Spinal cord (tissue), 10 donors: Measurements from ENCODE around the gene SNED1. TPM values are rescaled to one million over a fixed set of nuclear protein-coding genes. Genes with fewer than 3 reads are reported as not detected.
"Not testable (repeated sequence)": the region's sequence is repeated elsewhere in the genome, so short reads cannot be mapped to it uniquely, and the experiment has no call there.

Experiments
- DNase-seq, 6 donors: peaks; one replicate each; pipeline versions ENCODE4 v3.0.0 to v3.0.0-alpha.2; 2013 to 2015; ENCODE audit warnings: low spot score in 6 of 6, low read depth in 4 of 6
- H3K27ac ChIP-seq: one replicate; pipeline ENCODE4 v1.5.1; 2013; ENCODE audit warnings: low read depth, low read length, control low read depth
- H3K27me3 ChIP-seq: one replicate; pipeline ENCODE4 v1.6.1; 2013; ENCODE audit warnings: low read length; ENCODE audit not compliant: control insufficient read depth, insufficient read depth
- H3K36me3 ChIP-seq: one replicate; pipeline ENCODE4 v1.6.1; 2013; ENCODE audit warnings: low read length; ENCODE audit not compliant: control insufficient read depth, insufficient read depth
- H3K4me1 ChIP-seq: one replicate; pipeline ENCODE4 v1.6.1; 2013; ENCODE audit warnings: low read length; ENCODE audit not compliant: control insufficient read depth, insufficient read depth
- H3K4me3 ChIP-seq: one replicate; pipeline ENCODE4 v1.5.1; 2013; ENCODE audit warnings: low read depth, low read length, control low read depth
- H3K9me3 ChIP-seq: one replicate; pipeline ENCODE4 v1.6.1; 2013; ENCODE audit warnings: low read length; ENCODE audit not compliant: control insufficient read depth, insufficient read depth
- WGBS: methylation state at CpG from one replicate; pipeline ENCODE4 v1.1.5; 2013; ENCODE audit warnings: missing lambda C conversion rate; ENCODE audit not compliant: insufficient coverage; 5-methylcytosine and 5-hydroxymethylcytosine counted together
- polyA plus RNA-seq, 2 donors: library from polyadenylated mRNA; unstranded; fragments of 120-200 nt; gene quantifications; one replicate each; pipeline ENCODE4 v1.2.1, GENCODE V29; 2013; ENCODE audit not compliant: insufficient read length in 2 of 2
- total RNA-seq, 2 donors: library from RNA; depleted of rRNA in 1 of 2; stranded (reverse); fragments of 120-200 nt in 1 of 2; fragments of >200 nt in 1 of 2; gene quantifications; one replicate each; pipeline versions ENCODE4 v1.2.3 to v1.2.4, GENCODE V29; 2013 to 2014
- donor health status: healthy.

The SNED1 gene
- total and polyA plus RNA-seq, 4 donors: 6.0 to 93.7 (median 26.7) TPM

DNA sequence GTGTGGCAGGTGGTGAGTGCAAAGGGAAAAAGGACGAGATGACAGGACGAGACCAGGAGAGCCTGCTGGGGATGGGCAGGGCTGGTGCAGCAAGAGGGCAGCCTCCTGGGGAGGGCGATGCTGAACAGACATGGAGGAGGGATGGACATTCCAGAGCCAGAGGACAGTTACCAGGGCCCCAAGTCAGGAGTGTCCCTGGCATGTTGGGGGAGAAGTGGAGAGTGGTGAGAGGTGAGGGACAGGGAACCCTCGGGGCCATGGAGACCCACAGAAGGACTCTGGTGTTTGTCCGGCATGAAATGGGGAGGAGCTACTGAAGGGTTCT, 84.6 kb downstream of the SNED1 start:
- 78% methylated on average over 5 of the region's 5 CpGs for WGBS
- Histone ChIP-seq H3K4me3 (no peak overlapping the region), H3K9me3 (peaks cover 1% of the 10 kb centered on the region), H3K27me3 (no peaks in the 10 kb centered on the region), H3K36me3 (peaks cover 28% of the 10 kb centered on the region), H3K27ac (no peak overlapping the region), H3K4me1 (no peaks in the 10 kb centered on the region)
- no peak for DNase-seq

- no peaks in the 10 kb centered on the region for H3K4me1 ChIP-seq
- H3K27me3 ChIP-seq: no peaks in the 10 kb centered on the region
- H3K36me3 ChIP-seq: peaks cover 45% of the 10 kb centered on the region
- no peak overlapping the region for H3K27ac ChIP-seq
- DNase-seq: no peak
- H3K9me3 ChIP-seq: peaks cover 1% of the 10 kb centered on the region
- H3K4me3 ChIP-seq: no peak overlapping the region
- WGBS: 100% methylated on average over 2 of the region's 4 CpGs
Observed at GRCh38 chr2:241084856-241085444, 86.5 kb downstream of the SNED1 start.

DNA sequence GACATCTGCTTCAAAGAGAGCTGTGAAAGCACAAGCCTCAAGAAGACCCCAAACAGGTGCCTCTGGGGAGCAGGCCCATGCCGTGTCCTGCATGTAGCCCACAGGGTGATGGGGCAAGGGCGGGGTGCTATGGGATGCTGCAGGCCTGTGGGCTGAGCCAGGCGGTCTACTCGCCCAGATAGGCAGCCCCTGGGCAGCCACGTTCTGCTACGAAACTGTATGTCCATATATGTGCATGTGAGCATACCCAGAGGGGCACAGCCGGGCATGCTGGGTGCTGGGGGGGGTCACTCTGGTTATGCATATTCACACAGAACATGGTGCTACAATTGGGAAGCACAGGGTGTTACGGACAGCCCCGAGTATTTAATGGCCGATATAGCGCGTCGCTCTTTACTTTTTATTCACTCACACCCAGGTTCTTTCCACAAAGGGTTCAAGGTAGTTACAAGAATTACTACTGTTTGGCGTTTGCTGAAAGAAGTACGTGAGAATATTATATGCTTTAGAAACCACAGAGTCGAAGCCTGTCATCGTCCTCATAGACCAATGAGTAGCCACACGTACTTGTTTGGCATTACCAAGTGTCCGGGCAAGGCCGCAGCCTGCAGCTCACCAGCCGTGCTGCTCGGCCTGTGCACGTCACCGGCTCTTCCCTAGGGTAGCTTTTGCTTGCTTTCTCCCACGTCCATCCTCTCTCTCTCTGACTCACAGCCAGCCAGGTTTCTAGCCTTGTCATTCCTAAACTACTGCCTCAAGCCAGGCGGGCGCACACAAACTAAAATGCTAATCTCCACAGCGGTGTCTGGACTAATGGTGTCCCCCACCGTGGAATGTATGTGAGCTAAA, 89.2 kb downstream of the SNED1 start:
- peak in 1 of 6 donors; percentile 22 for DNase-seq
- no peaks in the 10 kb centered on the region for H3K4me1 ChIP-seq
- no peak overlapping the region for H3K4me3 ChIP-seq
- H3K36me3 ChIP-seq: peaks cover 52% of the 10 kb centered on the region
- peaks cover 1% of the 10 kb centered on the region for H3K9me3 ChIP-seq
- WGBS: 93% methylated on average over 17 of the region's 29 CpGs
- H3K27me3 ChIP-seq: no peaks in the 10 kb centered on the region
- H3K27ac ChIP-seq: no peak overlapping the region

DNA sequence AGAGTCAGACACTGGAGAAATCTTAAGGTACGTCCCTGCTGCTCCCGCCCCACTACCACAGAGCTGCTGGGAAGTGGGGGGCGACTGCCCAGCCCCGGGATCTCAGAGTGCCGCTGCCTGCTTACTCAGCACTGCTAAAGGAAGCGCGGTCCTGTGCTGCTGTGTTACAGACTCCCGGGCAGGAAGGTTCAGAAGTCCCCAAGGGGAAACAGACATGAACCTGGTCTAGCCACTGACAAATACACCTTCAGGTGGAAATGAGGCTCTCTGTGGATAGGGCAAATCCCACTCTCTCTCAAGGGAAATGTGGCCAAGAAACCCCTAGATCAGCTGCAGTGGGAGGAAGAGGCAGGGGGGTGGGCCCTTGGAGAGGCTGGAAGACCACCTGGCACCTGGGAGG, 90.0 kb downstream of the SNED1 start:
- H3K27me3 ChIP-seq: no peaks in the 10 kb centered on the region
- H3K4me3 ChIP-seq: no peak overlapping the region
- H3K27ac ChIP-seq: no peak overlapping the region
- H3K36me3 ChIP-seq: peaks cover 58% of the 10 kb centered on the region
- DNase-seq: no peak
- H3K4me1 ChIP-seq: no peaks in the 10 kb centered on the region
- WGBS: 84% methylated on average over 8 of the region's 8 CpGs
- H3K9me3 ChIP-seq: peaks cover 1% of the 10 kb centered on the region

DNA sequence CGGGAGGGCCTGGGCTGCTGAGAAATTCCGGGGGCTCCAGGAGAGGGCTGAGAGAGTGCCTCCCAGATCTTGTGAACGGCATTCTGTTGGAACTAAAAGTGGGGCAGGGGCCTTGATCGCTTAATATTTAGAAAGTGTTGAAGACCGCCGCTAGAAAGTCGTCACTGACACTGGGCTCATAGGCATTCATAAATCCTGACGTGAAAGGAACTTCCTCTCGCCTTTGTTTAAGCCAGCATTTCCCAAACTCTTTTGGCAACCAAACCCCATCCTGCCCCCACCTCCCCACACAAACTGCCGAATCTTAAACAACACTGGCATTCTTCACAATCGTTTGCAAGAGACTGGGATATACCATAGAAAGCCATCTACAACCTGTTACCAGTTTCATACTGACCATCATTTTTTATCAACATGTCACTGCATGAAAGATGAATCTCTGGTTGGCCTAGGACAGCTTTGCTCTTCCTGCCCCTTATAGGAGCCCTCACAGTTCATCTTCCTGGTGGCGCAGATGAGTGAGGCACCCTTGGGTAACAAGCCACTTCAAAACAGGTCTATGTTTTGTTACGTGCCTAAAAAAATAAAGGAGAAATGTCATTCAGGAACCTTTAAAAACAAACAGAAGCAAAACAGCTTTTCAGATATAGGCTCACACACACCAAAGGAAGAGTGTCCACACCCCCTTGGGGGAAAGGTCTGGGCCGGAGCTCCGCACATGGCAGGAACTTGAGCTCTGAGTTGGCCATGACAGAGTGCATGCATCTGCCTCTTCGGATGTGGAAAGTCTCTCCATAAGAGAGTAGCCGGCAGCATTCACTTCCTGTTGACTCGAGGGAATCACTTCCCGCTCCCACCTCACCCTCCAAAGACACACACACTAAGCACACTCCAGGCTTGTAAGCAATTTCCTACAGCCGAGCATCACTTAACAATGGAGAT, 90.6 kb downstream of the SNED1 start:
- WGBS: 74% methylated on average over 15 of the region's 20 CpGs
- DNase-seq: no peak
- Histone ChIP-seq H3K27ac (no peak overlapping the region), H3K4me1 (no peaks in the 10 kb centered on the region), H3K4me3 (no peak overlapping the region), H3K9me3 (peaks cover 1% of the 10 kb centered on the region), H3K36me3 (peaks cover 61% of the 10 kb centered on the region), H3K27me3 (no peaks in the 10 kb centered on the region)

DNA sequence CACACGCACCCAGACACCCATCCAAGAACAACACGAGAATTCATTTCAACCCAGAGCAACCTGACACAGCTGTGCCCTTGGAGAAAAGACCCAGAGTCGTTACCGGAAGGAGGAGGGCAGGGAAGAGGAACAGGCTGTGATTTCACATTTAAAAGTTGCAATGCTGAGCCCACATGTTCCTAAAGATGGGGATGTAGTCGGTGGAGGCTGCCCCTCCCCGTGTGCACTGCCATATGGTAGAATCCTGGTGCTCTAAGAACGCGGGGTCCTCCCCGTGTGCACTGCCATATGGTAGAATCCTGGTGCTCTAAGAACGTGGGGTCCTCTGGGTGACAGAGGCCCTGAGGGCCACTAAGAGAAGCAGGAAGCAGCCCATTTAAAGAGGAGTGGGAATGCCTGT, 92.8 kb downstream of the SNED1 start:
- Histone ChIP-seq H3K27ac (no peak overlapping the region), H3K36me3 (peaks cover 76% of the 10 kb centered on the region), H3K9me3 (no peaks in the 10 kb centered on the region), H3K4me3 (no peak overlapping the region), H3K27me3 (no peaks in the 10 kb centered on the region), H3K4me1 (no peaks in the 10 kb centered on the region)
- DNase-seq: no peak
- 72% methylated on average over 8 of the region's 10 CpGs for whole genome bisulfite sequencing

GRCh38 chr2:241091734-241092445, 93.5 kb downstream of the SNED1 start:
- DNase-seq: no peak
- peaks cover 76% of the 10 kb centered on the region for H3K36me3 ChIP-seq
- WGBS: 92% methylated on average over 20 of the region's 22 CpGs
- H3K4me3 ChIP-seq: no peak overlapping the region
- H3K27ac ChIP-seq: no peak overlapping the region
- H3K27me3 ChIP-seq: no peaks in the 10 kb centered on the region
- no peaks in the 10 kb centered on the region for H3K9me3 ChIP-seq
- no peaks in the 10 kb centered on the region for H3K4me1 ChIP-seq

DNA sequence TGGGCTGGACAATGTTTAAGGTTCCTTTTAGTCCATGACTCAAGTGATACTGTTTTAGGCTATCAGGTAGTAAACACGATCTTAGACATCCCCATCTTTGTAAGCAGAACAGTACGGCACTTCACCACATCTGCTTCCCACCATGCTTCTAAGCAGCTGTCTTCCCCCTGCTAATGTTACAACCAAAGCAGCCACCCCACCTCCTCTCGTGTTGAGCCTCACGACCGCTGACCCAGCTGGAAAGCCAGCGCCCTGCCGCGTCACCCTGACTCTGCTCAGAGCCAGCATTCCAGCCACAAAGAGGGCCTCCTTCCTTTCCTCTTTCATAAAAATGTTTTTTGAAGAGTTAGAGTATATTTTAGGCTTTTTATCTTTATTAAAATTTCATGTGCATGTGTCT, 94.3 kb downstream of the SNED1 start:
- no peak overlapping the region for H3K27ac ChIP-seq
- peaks cover 75% of the 10 kb centered on the region for H3K36me3 ChIP-seq
- no peak overlapping the region for H3K4me3 ChIP-seq
- 60% methylated on average over 6 of the region's 8 CpGs for WGBS
- no peaks in the 10 kb centered on the region for H3K27me3 ChIP-seq
- no peak for DNase-seq
- H3K4me1 ChIP-seq: no peaks in the 10 kb centered on the region
- no peaks in the 10 kb centered on the region for H3K9me3 ChIP-seq

DNA sequence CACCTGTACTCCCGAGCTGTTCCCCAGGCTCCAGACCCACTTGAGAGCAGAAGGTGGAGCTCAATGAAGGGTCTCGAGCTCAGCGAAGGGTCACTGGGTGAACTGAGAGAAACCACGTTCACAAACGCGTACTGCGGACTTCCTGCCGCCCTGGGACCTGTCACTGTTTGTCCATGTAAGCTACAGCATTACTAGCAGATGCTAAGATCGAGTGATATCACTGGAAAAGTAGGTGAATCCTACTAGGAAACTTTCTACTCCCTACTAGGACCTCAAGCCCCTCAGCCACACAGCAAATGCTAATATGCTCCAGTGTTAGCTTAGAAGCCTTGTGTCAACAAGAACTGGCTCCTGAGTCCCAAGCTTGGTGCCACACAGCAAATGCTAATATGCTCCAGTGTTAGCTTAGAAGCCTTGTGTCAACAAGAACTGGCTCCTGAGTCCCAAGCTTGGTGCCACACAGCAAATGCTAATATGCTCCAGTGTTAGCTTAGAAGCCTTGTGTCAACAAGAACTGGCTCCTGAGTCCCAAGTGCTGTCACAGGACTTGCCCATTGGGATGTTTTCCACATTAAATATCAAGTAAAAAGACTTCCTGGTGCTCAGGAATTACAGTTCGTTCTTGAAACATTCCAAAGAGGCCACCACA, 94.8 kb downstream of the SNED1 start:
- H3K4me3 ChIP-seq, H3K27me3 ChIP-seq, H3K27ac ChIP-seq, H3K9me3 ChIP-seq, H3K4me1 ChIP-seq, DNase-seq: not testable (repeated sequence)
- peaks cover 69% of the 10 kb centered on the region for H3K36me3 ChIP-seq
- WGBS: 86% methylated on average over 8 of the region's 10 CpGs
